ENCODE results near the gene SLC39A11.
"Not testable (repeated sequence)": the region's sequence is repeated elsewhere in the genome, so short reads cannot be mapped to it uniquely, and the experiment has no call there.

Gene SLC39A11

GRCh38 chr17:72900654-72900971 lies 191.9 kb downstream of the SLC39A11 start:
- no peak for DNase-seq

- DNase-seq: no peak
Observed at GRCh38 chr17:72898725-72899124, 193.8 kb downstream of the SLC39A11 start.

- DNase-seq: not testable (repeated sequence)
Observed at GRCh38 chr17:72896288-72896687, 196.2 kb downstream of the SLC39A11 start.

- no peak for DNase-seq
Observed at GRCh38 chr17:72891627-72892026, 200.9 kb downstream of the SLC39A11 start.

- DNase-seq: no peak
Observed at GRCh38 chr17:72890711-72891110, 201.8 kb downstream of the SLC39A11 start.

GRCh38 chr17:72887917-72888316 lies 204.6 kb downstream of the SLC39A11 start:
- DNase-seq: no peak

GRCh38 chr17:72887322-72887721 lies 205.2 kb downstream of the SLC39A11 start:
- no peak for DNase-seq

- DNase-seq: no peak
Observed at GRCh38 chr17:72886622-72887021, 205.9 kb downstream of the SLC39A11 start.

GRCh38 chr17:72884066-72884465 lies 208.4 kb downstream of the SLC39A11 start:
- no peak for DNase-seq

GRCh38 chr17:72883351-72883750 lies 209.1 kb downstream of the SLC39A11 start:
- no peak for DNase-seq

GRCh38 chr17:72882426-72882825 lies 210.1 kb downstream of the SLC39A11 start:
- no peak for DNase-seq

- DNase-seq: no peak
Observed at GRCh38 chr17:72879877-72880276, 212.6 kb downstream of the SLC39A11 start.

- no peak for DNase-seq
Observed at GRCh38 chr17:72878975-72879660, 213.4 kb downstream of the SLC39A11 start.

- no peak for DNase-seq
Observed at GRCh38 chr17:72877348-72877747, 215.1 kb downstream of the SLC39A11 start.

GRCh38 chr17:72876413-72876812 lies 216.1 kb downstream of the SLC39A11 start:
- no peak for DNase-seq

- DNase-seq: no peak
Observed at GRCh38 chr17:72875361-72875760, 217.1 kb downstream of the SLC39A11 start.

GRCh38 chr17:72872396-72872795 lies 220.1 kb downstream of the SLC39A11 start:
- no peak for DNase-seq

GRCh38 chr17:72870367-72870985 lies 222.0 kb downstream of the SLC39A11 start:
- DNase-seq: no peak

- no peak for DNase-seq
Observed at GRCh38 chr17:72869630-72870029, 222.9 kb downstream of the SLC39A11 start.

GRCh38 chr17:72865954-72866353 lies 226.5 kb downstream of the SLC39A11 start:
- DNase-seq: no peak

- DNase-seq: no peak
Observed at GRCh38 chr17:72863526-72864211, 228.8 kb downstream of the SLC39A11 start.

- no peak for DNase-seq
Observed at GRCh38 chr17:72862276-72862999, 230.1 kb downstream of the SLC39A11 start.

- no peak for DNase-seq
Observed at GRCh38 chr17:72861811-72862210, 230.7 kb downstream of the SLC39A11 start.

- no peak for DNase-seq
Observed at GRCh38 chr17:72860778-72861177, 231.7 kb downstream of the SLC39A11 start.
